ENCODE measurements around the gene AFF3. TPM values are rescaled to one million over a fixed set of nuclear protein-coding genes. Genes with fewer than 3 reads are reported as not detected.

AFF3 gene
- total and polyA plus RNA-seq, 2 donors (not counting 3 experiments of a cell fraction or from before 2014, with no cell fraction given), result 0.06 to 0.07 TPM

DNA sequence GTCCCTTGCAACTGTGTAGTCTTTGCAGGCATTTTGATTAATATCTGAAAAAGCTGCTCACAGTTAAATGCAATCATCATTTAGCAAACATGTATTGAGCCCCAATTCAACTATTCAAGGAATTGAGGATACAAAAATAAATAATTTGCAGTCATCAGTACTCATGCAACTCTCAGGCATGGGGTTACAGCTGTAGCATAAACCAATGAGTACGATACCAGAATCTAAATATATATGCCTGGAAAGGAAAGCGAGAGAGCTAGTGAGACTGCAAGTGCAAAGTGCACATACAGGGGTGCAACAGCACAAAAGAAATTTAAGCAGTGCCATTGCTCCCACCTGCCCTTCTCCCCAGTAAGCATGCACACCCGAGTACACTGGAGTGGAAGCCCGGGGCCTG lies 216.4 kb downstream of the AFF3 start:
- ChIA-PET CTCF (no interaction called here), POLR2A (no interaction called here)
- DNase-seq (ENCODE audit: low read depth, low spot score) (no peak), FAIRE-seq (no peak)
- H4K20me1 ChIP-seq (replicated peaks; ENCODE audit: control insufficient read depth, extremely low read depth, insufficient read depth, low read length), result no peaks in the 10 kb centered on the region
- H3K79me2 ChIP-seq (ENCODE audit: control insufficient read depth, insufficient read depth, low read length), result no peaks in the 10 kb centered on the region
- no peak overlapping the region for H3K27ac ChIP-seq (ENCODE audit: insufficient read depth, low read depth, low read length)
- H3K9me1 ChIP-seq (replicated peaks; ENCODE audit: control insufficient read depth, extremely low read depth, insufficient read depth, low read length), result no peaks in the 10 kb centered on the region
- no peak overlapping the region for H3K4me2 ChIP-seq (ENCODE audit: insufficient read depth, low read length)
- H3K4me1 ChIP-seq (ENCODE audit: control insufficient read depth, extremely low read depth, insufficient read depth, low read length), result no peaks in the 10 kb centered on the region
- no peak overlapping the region for H3K9ac ChIP-seq (replicated peaks; ENCODE audit: extremely low read depth, insufficient read depth, low read length)
- BruUV-seq (replicated peaks), result no TSS peak
- H3K27me3 ChIP-seq (ENCODE audit: control insufficient read depth in 2 of 2, insufficient read depth in 2 of 2, low read length in 2 of 2), result peaks cover 2 to 9% of the 10 kb centered on the region in 2 experiments
- no peak for TF ChIP-seq FOS (IDR thresholded peaks at IDR 0.05; ENCODE audit: borderline replicate concordance, insufficient read depth, low read length)
- TF ChIP-seq POLR2A (IDR thresholded peaks at IDR 0.05; ENCODE audit: low read depth, low read length), result no peak
- TF ChIP-seq GATA2 (IDR thresholded peaks at IDR 0.05; ENCODE audit: insufficient read depth, insufficient read length, low read depth, low read length), result no peak
- TF ChIP-seq, protein P1, sequence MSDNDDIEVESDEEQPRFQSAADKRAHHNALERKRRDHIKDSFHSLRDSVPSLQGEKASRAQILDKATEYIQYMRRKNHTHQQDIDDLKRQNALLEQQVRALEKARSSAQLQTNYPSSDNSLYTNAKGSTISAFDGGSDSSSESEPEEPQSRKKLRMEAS (IDR thresholded peaks at IDR 0.05; ENCODE audit: insufficient read depth, insufficient read length), result no peak
- no peak for TF ChIP-seq POLR2AphosphoS5 (IDR thresholded peaks at IDR 0.05; ENCODE audit: insufficient read depth, low read depth, low read length)
- TF ChIP-seq CTCF (IDR thresholded peaks at IDR 0.05; ENCODE audit: extremely low read depth in 1 of 2, insufficient read depth in 1 of 2, low read depth in 1 of 2, low read length in 2 of 2), result no peak
- TF ChIP-seq EZH2 (IDR thresholded peaks at IDR 0.05; ENCODE audit: borderline replicate concordance, low read depth, low read length, severe bottlenecking), result no peak
- TF ChIP-seq JUN (IDR thresholded peaks at IDR 0.05; ENCODE audit: borderline replicate concordance, insufficient read depth, insufficient read length, low read depth), result no peak
- TF ChIP-seq MYC (IDR thresholded peaks at IDR 0.05; ENCODE audit: low read depth, low read length), result no peak
- no peak overlapping the region for H2AFZ ChIP-seq (ENCODE audit: low read depth, low read length)
- H3K36me3 ChIP-seq (ENCODE audit: control insufficient read depth in 2 of 2, extremely low read depth in 1 of 2, insufficient read depth in 2 of 2, low read length in 2 of 2), result no peaks in the 10 kb centered on the region
- no peak overlapping the region for H3K4me3 ChIP-seq (replicated peaks in 1 of 3; ENCODE audit: insufficient read depth in 1 of 3, low read depth in 1 of 3, low read length in 3 of 3)
- no peaks in the 10 kb centered on the region for H3K9me3 ChIP-seq (replicated peaks; ENCODE audit: control insufficient read depth, insufficient read depth, low read length)
- intact Hi-C loops (cut with micrococcal nuclease) (no loop called here), dilution Hi-C loops (cut with MboI; ENCODE audit: extremely low pct_ligation_motif_present, low sequenced_read_pairs) (no loop called here)
